Panc1 (cell line): Measurements from ENCODE around the gene ADGRG7.

Source experiments
- CTCF ChIP-seq: fragments of 450-650 bp; IDR thresholded peaks from 2 replicates; pipeline ENCODE4 v1.5.1; 2017; ENCODE audit warnings: mild to moderate bottlenecking
- POLR2AphosphoS5 ChIP-seq: IDR thresholded peaks from 2 replicates; pipeline ENCODE4 v1.6.1; 2012; ENCODE audit warnings: mild to moderate bottlenecking, low read depth, low read length, moderate library complexity
- REST ChIP-seq, 2 experiments: IDR thresholded peaks; 2 replicates each; pipeline ENCODE4 v1.6.1; 2011 to 2012; ENCODE audit warnings: low read depth in 2 of 2, control low read depth in 1 of 2, low read length in 1 of 2, mild to moderate bottlenecking in 1 of 2, moderate library complexity in 1 of 2; ENCODE audit not compliant: insufficient read depth in 1 of 2

GRCh38 chr3:100562224-100562857 lies 47.1 kb upstream of the ADGRG7 start:
- TF ChIP-seq CTCF (no peak), POLR2AphosphoS5 (no peak), REST (IDR thresholded peaks at IDR 0.05; ENCODE audit: insufficient read depth in 1 of 2, low read depth in 2 of 2, low read length in 1 of 2) (no peak)
